Osteoblast (primary cell): Measurements from ENCODE around the gene POLR2J. TPM values are rescaled to one million over a fixed set of nuclear protein-coding genes. Genes with fewer than 3 reads are reported as not detected.

ENCODE experiments used
- DNase-seq: peaks from one replicate; pipeline ENCODE4 v3.0.0; 2011; ENCODE audit warnings: low spot score, mixed read lengths; ENCODE audit not compliant: insufficient read length; ENCODE audit errors: missing footprints
- H2AFZ ChIP-seq: 2 replicates; pipeline ENCODE4 v1.6.0; 2011; ENCODE audit warnings: mild to moderate bottlenecking, low read length
- H3K27ac ChIP-seq: 2 replicates; pipeline ENCODE4 v1.5.1; 2011; ENCODE audit warnings: mild to moderate bottlenecking, low read depth, low read length, moderate library complexity
- H3K27me3 ChIP-seq: 2 replicates; pipeline ENCODE4 v1.6.0; 2012; ENCODE audit warnings: mild to moderate bottlenecking, control low read depth, inconsistent platforms, low read length, moderate library complexity; ENCODE audit not compliant: insufficient read depth
- H3K36me3 ChIP-seq: 2 replicates; pipeline ENCODE4 v1.5.1; 2011; ENCODE audit warnings: mild to moderate bottlenecking, low read length, control low read depth, moderate library complexity; ENCODE audit not compliant: insufficient read depth
- H3K4me1 ChIP-seq: 2 replicates; pipeline ENCODE4 v1.5.1; 2011; ENCODE audit warnings: mild to moderate bottlenecking, low read length, control low read depth, moderate library complexity; ENCODE audit not compliant: insufficient read depth
- H3K4me2 ChIP-seq: 2 replicates; pipeline ENCODE4 v1.6.0; 2011; ENCODE audit warnings: mild to moderate bottlenecking, low read length; ENCODE audit not compliant: insufficient read depth
- H3K4me3 ChIP-seq: fragments of 200-600 bp; sonication (generic); 3 replicates; pipeline ENCODE4 v1.5.1; 2012; ENCODE audit warnings: mild to moderate bottlenecking, low read length, inconsistent platforms; ENCODE audit not compliant: insufficient read depth
- H3K79me2 ChIP-seq: 2 replicates; pipeline ENCODE4 v1.6.0; 2012; ENCODE audit warnings: mild to moderate bottlenecking, low read length, control low read depth, inconsistent platforms; ENCODE audit not compliant: insufficient read depth
- H3K9me3 ChIP-seq: 2 replicates; pipeline ENCODE4 v1.5.1; 2011; ENCODE audit warnings: low read depth, low read length, control low read depth
- H4K20me1 ChIP-seq: 2 replicates; pipeline ENCODE4 v1.6.0; 2012; ENCODE audit warnings: mild to moderate bottlenecking, low read length, control low read depth; ENCODE audit not compliant: insufficient read depth
- total RNA-seq: library from RNA; depleted of rRNA; stranded (reverse); fragments of >200 nt; gene quantifications from 2 replicates; pipeline ENCODE4 v1.2.3, GENCODE V29; 2012
- TF ChIP-seq, protein P1 (sequence below): IDR thresholded peaks from 2 replicates; pipeline ENCODE4 v1.5.1; 2011; ENCODE audit warnings: mild to moderate bottlenecking, low read depth, low read length, moderate library complexity; ENCODE audit errors: extremely low read depth

POLR2J gene
- total RNA-seq, 1 donor = 27.9 TPM

DNA sequence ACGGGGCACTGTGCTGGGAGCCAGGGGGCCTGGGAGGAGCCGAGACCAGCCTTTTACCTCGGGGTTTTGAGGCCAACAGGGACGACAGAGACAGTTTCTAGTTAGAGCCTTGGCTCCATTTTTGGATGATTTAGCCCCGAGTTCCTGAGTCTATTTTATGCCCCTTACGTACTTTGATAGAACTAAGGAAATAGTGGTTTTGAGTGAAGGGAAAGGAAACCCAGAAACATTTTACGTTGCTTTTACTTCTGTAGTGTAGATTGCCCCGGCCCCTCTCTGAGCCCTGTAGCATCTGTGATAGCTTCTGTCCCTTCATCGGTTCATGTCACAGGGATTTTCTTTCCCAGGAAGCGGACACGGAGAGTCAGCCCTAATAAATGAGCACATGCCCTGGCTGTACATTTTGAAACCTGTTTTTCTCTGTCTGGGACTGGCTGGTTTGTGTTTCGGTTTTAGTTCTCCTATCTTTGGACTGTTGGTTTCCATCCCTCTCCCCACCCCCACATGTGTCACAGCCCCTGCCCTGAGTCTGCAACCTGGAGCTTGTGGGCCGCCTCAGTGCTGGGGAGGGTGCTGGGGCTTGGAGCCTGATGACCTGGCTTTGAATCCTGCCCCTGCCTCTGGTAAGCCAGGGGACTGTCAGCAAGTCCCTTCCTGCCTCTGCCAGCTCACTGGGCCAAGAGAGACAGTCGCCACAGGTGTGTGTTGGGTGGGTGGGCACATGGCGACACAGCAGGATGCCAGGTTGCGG, 52.3 kb downstream of the POLR2J start:
- Histone ChIP-seq H3K27me3 (no peaks in the 10 kb centered on the region), H3K79me2 (no peaks in the 10 kb centered on the region), H3K36me3 (peaks cover 31% of the 10 kb centered on the region), H3K9me3 (no peaks in the 10 kb centered on the region), H3K4me3 (no peak overlapping the region), H4K20me1 (peaks cover 10% of the 10 kb centered on the region), H2AFZ (no peak overlapping the region), H3K27ac (no peak overlapping the region), H3K4me2 (no peak overlapping the region), H3K4me1 (no peaks in the 10 kb centered on the region)
- no peak for DNase-seq
- TF ChIP-seq, protein P1, sequence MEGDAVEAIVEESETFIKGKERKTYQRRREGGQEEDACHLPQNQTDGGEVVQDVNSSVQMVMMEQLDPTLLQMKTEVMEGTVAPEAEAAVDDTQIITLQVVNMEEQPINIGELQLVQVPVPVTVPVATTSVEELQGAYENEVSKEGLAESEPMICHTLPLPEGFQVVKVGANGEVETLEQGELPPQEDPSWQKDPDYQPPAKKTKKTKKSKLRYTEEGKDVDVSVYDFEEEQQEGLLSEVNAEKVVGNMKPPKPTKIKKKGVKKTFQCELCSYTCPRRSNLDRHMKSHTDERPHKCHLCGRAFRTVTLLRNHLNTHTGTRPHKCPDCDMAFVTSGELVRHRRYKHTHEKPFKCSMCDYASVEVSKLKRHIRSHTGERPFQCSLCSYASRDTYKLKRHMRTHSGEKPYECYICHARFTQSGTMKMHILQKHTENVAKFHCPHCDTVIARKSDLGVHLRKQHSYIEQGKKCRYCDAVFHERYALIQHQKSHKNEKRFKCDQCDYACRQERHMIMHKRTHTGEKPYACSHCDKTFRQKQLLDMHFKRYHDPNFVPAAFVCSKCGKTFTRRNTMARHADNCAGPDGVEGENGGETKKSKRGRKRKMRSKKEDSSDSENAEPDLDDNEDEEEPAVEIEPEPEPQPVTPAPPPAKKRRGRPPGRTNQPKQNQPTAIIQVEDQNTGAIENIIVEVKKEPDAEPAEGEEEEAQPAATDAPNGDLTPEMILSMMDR = no peak

DNA sequence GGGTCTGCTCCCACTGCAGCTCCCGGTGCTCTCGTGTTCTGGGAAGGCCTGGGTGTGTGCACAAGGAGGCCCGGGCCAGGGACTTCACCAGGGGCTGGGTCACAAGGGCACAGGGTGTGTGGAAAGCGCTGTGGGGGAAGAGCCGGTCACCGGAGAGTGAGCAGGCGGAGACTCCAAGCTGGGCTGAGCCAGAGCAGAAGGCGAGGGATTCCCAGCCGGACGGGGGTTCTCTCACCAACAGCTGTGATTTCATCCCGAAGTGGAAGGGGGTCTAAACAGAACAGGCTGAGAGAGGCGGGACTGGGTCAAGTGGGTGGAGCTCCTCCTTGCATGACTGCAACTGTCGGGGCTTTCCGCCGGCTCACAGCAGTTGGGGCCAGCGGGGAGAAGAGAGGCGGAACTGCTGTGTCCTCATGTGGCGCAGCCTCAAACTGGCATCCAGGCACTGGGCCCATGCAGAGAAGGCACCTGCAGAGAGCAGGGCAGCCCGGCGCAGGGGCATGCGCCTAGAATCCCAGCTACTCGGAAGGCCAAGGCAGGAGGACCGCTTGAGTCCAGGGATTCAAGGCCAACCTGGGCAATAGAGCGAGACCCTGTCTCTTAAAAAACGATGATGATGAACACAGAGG, 53.0 kb downstream of the POLR2J start:
- Histone ChIP-seq H3K79me2 (no peaks in the 10 kb centered on the region), H3K36me3 (peaks cover 36% of the 10 kb centered on the region), H3K9me3 (no peaks in the 10 kb centered on the region), H3K27ac (no peak overlapping the region), H3K27me3 (no peaks in the 10 kb centered on the region), H3K4me1 (no peaks in the 10 kb centered on the region), H4K20me1 (peaks cover 10% of the 10 kb centered on the region), H3K4me2 (no peak overlapping the region), H3K4me3 (no peak overlapping the region), H2AFZ (no peak overlapping the region)
- no peak for DNase-seq
- TF ChIP-seq, protein P1 = no peak

DNA sequence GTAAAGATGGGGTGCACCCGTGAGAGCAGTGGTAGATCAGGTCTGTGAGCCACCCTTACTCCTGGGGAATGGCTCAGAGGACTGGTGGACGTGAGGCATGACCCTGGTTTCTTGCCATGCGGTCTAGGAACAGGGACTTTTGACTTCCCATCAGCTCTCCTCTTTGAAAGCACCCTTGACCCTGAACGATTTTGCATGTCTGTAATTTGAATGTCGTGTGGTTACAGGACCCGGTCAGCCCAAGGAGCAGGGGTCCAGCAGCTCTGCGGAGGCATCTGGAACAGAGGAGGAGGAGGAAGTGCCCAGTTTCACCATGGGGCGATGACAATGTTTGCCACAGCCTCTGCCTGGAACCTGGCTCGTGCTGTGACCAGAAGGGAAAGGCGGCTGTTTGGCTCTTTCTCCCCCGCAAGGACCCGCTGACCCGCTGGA, 53.9 kb downstream of the POLR2J start:
- H4K20me1 ChIP-seq = peaks cover 10% of the 10 kb centered on the region
- TF ChIP-seq, protein P1 = no peak
- H3K27me3 ChIP-seq = no peaks in the 10 kb centered on the region
- H3K4me3 ChIP-seq = no peak overlapping the region
- H2AFZ ChIP-seq = no peak overlapping the region
- H3K4me1 ChIP-seq = no peaks in the 10 kb centered on the region
- no peak for DNase-seq
- no peak overlapping the region for H3K27ac ChIP-seq
- H3K9me3 ChIP-seq = no peaks in the 10 kb centered on the region
- H3K79me2 ChIP-seq = no peaks in the 10 kb centered on the region
- no peak overlapping the region for H3K4me2 ChIP-seq
- peaks cover 45% of the 10 kb centered on the region for H3K36me3 ChIP-seq

DNA sequence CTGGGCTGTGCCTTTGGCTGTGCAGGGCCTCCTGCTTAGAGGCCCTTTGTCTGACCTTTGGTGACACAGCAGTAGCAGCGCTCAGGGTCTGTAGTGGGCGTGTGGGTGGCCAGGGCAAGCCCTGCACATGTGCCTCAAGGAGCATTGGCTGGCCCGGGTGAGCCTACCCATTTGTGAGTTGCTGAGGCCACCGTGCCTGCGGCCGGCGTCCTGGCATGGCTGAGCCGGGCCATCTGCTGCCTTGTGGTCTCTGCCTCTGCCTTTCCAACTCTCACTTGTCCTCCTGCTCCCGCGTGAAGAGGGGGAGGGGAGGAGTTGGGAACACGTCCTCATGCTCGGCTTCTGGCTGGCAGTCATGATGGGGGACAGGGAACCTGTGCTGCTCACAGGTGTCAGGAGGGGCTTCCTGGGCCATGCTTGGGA, 54.6 kb downstream of the POLR2J start:
- no peak overlapping the region for H2AFZ ChIP-seq
- DNase-seq = no peak
- no peak overlapping the region for H3K27ac ChIP-seq
- peaks cover 45% of the 10 kb centered on the region for H3K36me3 ChIP-seq
- H3K9me3 ChIP-seq = no peaks in the 10 kb centered on the region
- peaks cover 3% of the 10 kb centered on the region for H3K79me2 ChIP-seq
- H4K20me1 ChIP-seq = peaks cover 12% of the 10 kb centered on the region
- no peaks in the 10 kb centered on the region for H3K27me3 ChIP-seq
- no peaks in the 10 kb centered on the region for H3K4me1 ChIP-seq
- H3K4me3 ChIP-seq = no peak overlapping the region
- TF ChIP-seq, protein P1 = no peak
- H3K4me2 ChIP-seq = no peak overlapping the region
